ENCODE data around the gene MED13L.

DNA sequence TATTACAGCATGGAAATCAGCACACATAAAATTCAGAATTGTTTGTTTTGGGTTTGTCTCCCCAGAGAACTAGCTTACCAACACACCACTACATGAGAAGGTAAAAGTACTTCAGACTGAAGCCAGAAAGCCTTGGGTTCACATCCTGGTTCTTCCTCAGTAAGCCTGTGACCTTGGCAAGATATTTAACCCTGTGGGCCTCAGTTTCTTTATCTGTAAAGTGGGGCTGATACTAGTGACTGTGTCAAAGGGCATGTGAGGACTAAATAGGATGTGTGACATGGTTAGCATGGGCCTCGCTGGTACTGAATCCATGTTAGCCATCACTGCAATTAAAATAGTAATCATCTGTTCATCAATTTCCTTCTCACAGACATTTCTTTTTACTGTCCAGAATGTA lies 366.1 kb downstream of the MED13L start:
- TF ChIP-seq ZFP3 (CRISPR knock-in tag; IDR thresholded peaks at IDR 0.05) (no peak), ISL1 (CRISPR knock-in tag; IDR thresholded peaks at IDR 0.05) (no peak), CREB5 (CRISPR knock-in tag; IDR thresholded peaks at IDR 0.05; ENCODE audit: low read depth) (no peak), POU6F1 (CRISPR knock-in tag; IDR thresholded peaks at IDR 0.05; ENCODE audit: borderline replicate concordance, low read depth) (no peak), PPARA (CRISPR knock-in tag; IDR thresholded peaks at IDR 0.05; ENCODE audit: borderline replicate concordance) (no peak), ESRRG (CRISPR knock-in tag; IDR thresholded peaks at IDR 0.05) (no peak)
